Stimulated activated CD4-positive, alpha-beta T cell treated with anti-CD3 and anti-CD28 coated beads, Interleukin-15, amount 100 ng/mL, for 1 hour (primary cell): ENCODE measurements around the gene ZNF629.
"Not testable (repeated sequence)": the region's sequence is repeated elsewhere in the genome, so short reads cannot be mapped to it uniquely, and the experiment has no call there.

Experiments used
- DNase-seq, 2 donors: peaks; one replicate each; pipeline ENCODE4 v3.0.0-alpha.2; 2020; ENCODE audit warnings: low read depth in 1 of 2, low spot score in 1 of 2

Gene ZNF629

GRCh38 chr16:30786936-30787612 lies at the start of gene ZNF629:
ZNF629 (minus strand) TSS chr16:30787205; CDS start chr16:30784482, 2,723 bp downstream.
- DNase-seq = peak in 1 of 2 donors; percentile 22

- no peak for DNase-seq
These were observed 47.2 kb upstream of the ZNF629 start for GRCh38 chr16:30834130-30834740.

- DNase-seq = no peak
These were observed 43.0 kb upstream of the ZNF629 start for GRCh38 chr16:30830072-30830417.

GRCh38 chr16:30829130-30830071 lies 42.4 kb upstream of the ZNF629 start:
- no peak for DNase-seq

GRCh38 chr16:30821891-30822290 lies 34.9 kb upstream of the ZNF629 start:
- DNase-seq = no peak

GRCh38 chr16:30821441-30821840 lies 34.4 kb upstream of the ZNF629 start:
- not testable (repeated sequence) for DNase-seq

- DNase-seq = no peak
These were observed 34.0 kb upstream of the ZNF629 start for GRCh38 chr16:30820952-30821421.

- DNase-seq = no peak
These were observed 29.8 kb upstream of the ZNF629 start for GRCh38 chr16:30816769-30817168.

GRCh38 chr16:30813821-30814189 lies 26.8 kb upstream of the ZNF629 start:
- no peak for DNase-seq

GRCh38 chr16:30809675-30810074 lies 22.7 kb upstream of the ZNF629 start:
- DNase-seq = not testable (repeated sequence)

- not testable (repeated sequence) for DNase-seq
These were observed 22.0 kb upstream of the ZNF629 start for GRCh38 chr16:30808890-30809426.

GRCh38 chr16:30808146-30808545 lies 21.1 kb upstream of the ZNF629 start:
- DNase-seq = no peak

GRCh38 chr16:30805370-30806169 lies 18.6 kb upstream of the ZNF629 start:
- DNase-seq = peak; percentile 20 to 48

- DNase-seq = no peak
These were observed 18.0 kb upstream of the ZNF629 start for GRCh38 chr16:30805056-30805369.

- no peak for DNase-seq
These were observed 15.9 kb upstream of the ZNF629 start for GRCh38 chr16:30802936-30803335.

GRCh38 chr16:30797670-30798309 lies 10.8 kb upstream of the ZNF629 start:
- DNase-seq = no peak

- DNase-seq = no peak
These were observed 7.6 kb upstream of the ZNF629 start for GRCh38 chr16:30794634-30795033.

GRCh38 chr16:30793508-30794069 lies 6.6 kb upstream of the ZNF629 start:
- no peak for DNase-seq

GRCh38 chr16:30787613-30788378 lies 791 bp upstream of the ZNF629 start:
- no peak for DNase-seq
